Ishikawa (cell line): Measurements from ENCODE around the gene CACHD1.

Experiments used
- CEBPB ChIP-seq: IDR thresholded peaks from 2 replicates; pipeline ENCODE4 v1.6.1; 2012
- CREB1 ChIP-seq: IDR thresholded peaks from 2 replicates; pipeline ENCODE4 v1.6.1; 2012; ENCODE audit warnings: low read depth
- EGR1 ChIP-seq: IDR thresholded peaks from 2 replicates; pipeline ENCODE4 v1.6.1; 2012
- EP300 ChIP-seq: IDR thresholded peaks from 2 replicates; pipeline ENCODE4 v1.6.1; 2012; ENCODE audit warnings: borderline replicate concordance
- FOXM1 ChIP-seq: IDR thresholded peaks from 2 replicates; pipeline ENCODE4 v1.6.1; 2012; ENCODE audit warnings: low read depth, borderline replicate concordance
- NFIC ChIP-seq: IDR thresholded peaks from 2 replicates; pipeline ENCODE4 v1.6.1; 2012
- RAD21 ChIP-seq: IDR thresholded peaks from 2 replicates; pipeline ENCODE4 v1.6.1; 2012; ENCODE audit warnings: low read depth
- REST ChIP-seq: IDR thresholded peaks from 2 replicates; pipeline ENCODE4 v1.6.1; 2012; ENCODE audit warnings: low read depth, mild to moderate bottlenecking
- TAF1 ChIP-seq: IDR thresholded peaks from 2 replicates; pipeline ENCODE4 v1.6.1; 2012; ENCODE audit warnings: low read depth, mild to moderate bottlenecking
- TCF12 ChIP-seq: IDR thresholded peaks from 2 replicates; pipeline ENCODE4 v1.6.1; 2012; ENCODE audit warnings: low read depth
- TEAD4 ChIP-seq: IDR thresholded peaks from 2 replicates; pipeline ENCODE4 v1.6.1; 2012
- USF1 ChIP-seq: IDR thresholded peaks from 2 replicates; pipeline ENCODE4 v1.6.1; 2012
- YY1 ChIP-seq: IDR thresholded peaks from 2 replicates; pipeline ENCODE4 v1.6.1; 2012; ENCODE audit warnings: low read depth
- ZBTB7A ChIP-seq: IDR thresholded peaks from 2 replicates; pipeline ENCODE4 v1.6.1; 2012; ENCODE audit warnings: low read depth
- TF ChIP-seq, protein P1 (sequence below): IDR thresholded peaks from 2 replicates; pipeline ENCODE4 v1.6.1; 2012

Gene CACHD1

GRCh38 chr1:64663668-64664067 lies 193.7 kb downstream of the CACHD1 start:
- peak; percentile 14; the same call in 1 of the 2 replicates for TF ChIP-seq RAD21
- no peak for TF ChIP-seq YY1

DNA sequence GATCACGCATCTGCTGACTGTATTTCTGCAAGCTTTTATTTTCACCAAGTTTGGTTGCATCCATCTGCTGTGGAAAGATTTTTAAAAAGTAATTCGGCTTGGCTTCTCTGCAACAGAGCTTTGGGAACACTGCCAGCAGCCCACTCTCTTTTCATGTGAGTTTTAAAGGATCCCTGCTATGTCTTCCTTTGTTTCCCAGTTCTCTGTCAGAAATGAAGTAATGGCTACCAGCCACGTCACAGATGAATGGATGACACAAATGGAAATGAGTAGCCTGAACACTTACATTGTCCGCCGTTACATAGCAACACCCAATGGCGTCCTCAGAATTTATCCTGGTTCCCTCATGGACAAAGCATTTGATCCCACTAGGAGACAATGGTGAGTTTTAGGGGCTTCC lies 194.4 kb downstream of the CACHD1 start:
- TF ChIP-seq EP300 (no peak), TEAD4 (no peak), ZBTB7A (no peak), TAF1 (no peak)

- TF ChIP-seq ZBTB7A (no peak), CEBPB (no peak), EGR1 (no peak), TCF12 (no peak), FOXM1 (no peak), RAD21 (no peak), EP300 (no peak), TEAD4 (no peak), CREB1 (no peak), TAF1 (no peak), REST (no peak), NFIC (no peak), YY1 (no peak), USF1 (no peak)
- TF ChIP-seq, protein P1, sequence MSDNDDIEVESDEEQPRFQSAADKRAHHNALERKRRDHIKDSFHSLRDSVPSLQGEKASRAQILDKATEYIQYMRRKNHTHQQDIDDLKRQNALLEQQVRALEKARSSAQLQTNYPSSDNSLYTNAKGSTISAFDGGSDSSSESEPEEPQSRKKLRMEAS, result no peak
Observed at GRCh38 chr1:64669098-64669675, 199.3 kb downstream of the CACHD1 start.

DNA sequence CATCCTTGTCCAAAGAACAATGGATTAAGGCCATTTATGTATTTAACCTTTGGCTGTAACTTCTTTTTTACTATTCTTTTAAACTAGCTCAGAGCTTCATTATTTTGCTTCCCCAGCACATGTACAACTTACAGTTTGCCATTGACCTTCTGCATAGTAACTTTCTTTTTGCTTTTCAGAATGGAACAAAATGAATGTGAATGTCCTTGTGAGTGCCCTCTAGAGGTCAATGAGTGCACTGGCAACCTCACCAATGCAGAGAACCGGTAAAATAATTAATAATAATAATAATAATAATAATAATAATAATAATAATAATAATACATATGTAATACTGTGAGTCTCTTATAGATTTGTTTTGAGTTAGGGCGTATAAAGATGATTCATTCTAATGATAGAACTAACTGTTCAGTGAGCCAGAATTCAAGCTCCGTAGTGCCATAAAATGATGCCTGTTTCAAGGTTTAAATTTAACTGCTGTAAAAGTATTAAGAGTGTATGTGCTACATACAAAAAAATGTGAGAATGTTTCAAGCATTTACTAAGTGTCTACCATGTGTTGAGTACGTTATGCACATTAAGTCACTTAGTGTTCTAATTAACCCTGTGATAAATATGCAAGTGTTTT lies 205.9 kb downstream of the CACHD1 start:
- TF ChIP-seq USF1 (no peak), EP300 (no peak), RAD21 (peak; percentile 50), TEAD4 (no peak)

DNA sequence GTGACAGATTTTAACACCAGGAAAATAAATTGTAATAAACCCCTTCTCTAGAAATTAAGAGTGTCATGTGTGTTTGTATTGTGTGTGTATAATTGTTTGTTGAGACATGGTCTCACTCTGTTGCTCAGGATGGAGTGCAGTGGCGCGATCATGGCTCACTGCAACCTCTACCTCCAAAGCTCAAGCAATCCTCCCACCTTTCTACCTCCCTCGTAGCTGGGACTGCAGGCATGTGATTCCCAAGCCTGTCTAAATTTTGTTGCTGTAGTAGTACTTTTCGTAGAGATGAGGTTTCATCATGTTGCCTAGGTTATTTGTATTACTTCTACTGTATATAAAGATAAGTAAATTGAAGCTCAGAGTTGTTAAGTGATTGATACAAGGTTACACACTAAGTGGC lies 206.5 kb downstream of the CACHD1 start:
- TF ChIP-seq REST (no peak), EP300 (no peak), TCF12 (no peak), YY1 (no peak), TEAD4 (no peak), CREB1 (no peak), EGR1 (no peak)
- TF ChIP-seq, protein P1, result no peak

DNA sequence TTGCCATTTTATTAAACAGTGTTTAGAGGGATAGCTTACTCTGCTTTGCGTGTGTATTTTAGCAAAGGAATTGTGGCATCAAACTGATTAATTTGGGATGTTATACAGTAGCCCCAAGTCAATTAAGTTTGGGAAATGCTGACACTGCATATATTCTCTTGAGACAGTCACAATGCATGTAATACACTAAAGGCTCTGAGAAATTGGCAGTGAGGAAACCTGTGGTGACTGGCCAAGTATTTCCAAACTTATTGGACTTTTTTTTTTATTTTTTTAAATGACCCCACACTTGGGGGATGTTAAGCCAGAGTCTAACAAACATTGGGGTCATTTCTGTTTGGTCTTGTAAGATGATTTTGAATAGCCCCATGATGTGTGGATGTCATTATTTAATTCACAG lies 207.6 kb downstream of the CACHD1 start:
- TF ChIP-seq TEAD4 (no peak), NFIC (no peak), ZBTB7A (no peak), EGR1 (no peak), YY1 (no peak), CEBPB (no peak), TCF12 (no peak), RAD21 (no peak), USF1 (no peak), REST (no peak)
- TF ChIP-seq, protein P1, result no peak
